ENCODE results near the gene LCN6. TPM values are rescaled to one million over a fixed set of nuclear protein-coding genes. Genes with fewer than 3 reads are reported as not detected.

LCN6 gene
- total and polyA plus RNA-seq, 9 of the 15 experiments (the other 6 are each of a cell fraction or from before 2014, with no cell fraction given): 0.10 to 0.45 (median 0.37) TPM; not detected in 5

DNA sequence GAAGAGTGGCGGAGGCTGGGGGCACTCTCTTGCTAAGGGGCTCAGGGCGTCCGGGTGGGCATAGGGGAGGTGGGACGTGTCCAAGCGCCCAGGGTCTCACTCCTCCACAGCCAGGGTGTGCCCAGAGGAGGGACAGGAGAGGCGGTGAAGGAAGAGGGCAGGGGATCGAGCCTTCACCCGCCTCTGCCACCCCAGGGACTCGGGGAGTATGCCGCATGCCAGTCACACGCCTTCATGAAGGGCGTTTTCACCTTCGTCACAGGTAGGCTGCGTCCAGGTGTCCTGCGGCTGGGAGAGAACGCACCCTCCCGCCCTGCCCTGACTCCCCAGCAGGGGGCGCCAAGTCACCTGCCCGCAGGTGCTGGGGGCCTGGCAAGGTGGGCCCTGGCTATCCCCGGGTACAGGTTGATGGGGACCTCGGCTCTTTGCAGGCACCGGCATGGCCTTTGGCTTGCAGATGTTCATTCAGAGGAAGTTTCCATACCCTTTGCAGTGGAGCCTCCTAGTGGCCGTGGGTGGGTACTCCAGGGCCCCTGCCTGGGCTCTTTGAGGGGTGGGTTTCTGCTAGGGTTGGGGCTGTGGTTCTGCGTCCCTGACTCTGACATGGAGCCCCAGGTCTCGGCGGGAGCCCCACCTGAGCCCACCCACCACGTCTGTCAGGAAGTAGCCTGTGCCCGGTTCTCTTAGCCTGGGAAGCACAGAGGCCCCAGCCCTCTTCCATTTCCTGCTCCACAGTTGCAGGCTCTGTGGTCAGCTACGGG, 43.4 kb upstream of the LCN6 start (continued):
- TF ChIP-seq, protein P1, sequence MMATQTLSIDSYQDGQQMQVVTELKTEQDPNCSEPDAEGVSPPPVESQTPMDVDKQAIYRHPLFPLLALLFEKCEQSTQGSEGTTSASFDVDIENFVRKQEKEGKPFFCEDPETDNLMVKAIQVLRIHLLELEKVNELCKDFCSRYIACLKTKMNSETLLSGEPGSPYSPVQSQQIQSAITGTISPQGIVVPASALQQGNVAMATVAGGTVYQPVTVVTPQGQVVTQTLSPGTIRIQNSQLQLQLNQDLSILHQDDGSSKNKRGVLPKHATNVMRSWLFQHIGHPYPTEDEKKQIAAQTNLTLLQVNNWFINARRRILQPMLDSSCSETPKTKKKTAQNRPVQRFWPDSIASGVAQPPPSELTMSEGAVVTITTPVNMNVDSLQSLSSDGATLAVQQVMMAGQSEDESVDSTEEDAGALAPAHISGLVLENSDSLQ (IDR thresholded peaks at IDR 0.05): no peak; the same call in 1 of the 2 replicates
- TF ChIP-seq BCL6 (CRISPR knock-in tag; IDR thresholded peaks at IDR 0.05): no peak
- TF ChIP-seq ZNF12 (CRISPR knock-in tag; IDR thresholded peaks at IDR 0.05): no peak
- TF ChIP-seq MEF2D (tag; conservative IDR thresholded peaks at IDR 0.05; ENCODE audit: low read depth): no peak
- no peak for TF ChIP-seq ZNF146 (CRISPR knock-in tag; IDR thresholded peaks at IDR 0.05; ENCODE audit: unreplicated experiment)
- no peak for TF ChIP-seq ZNF311 (CRISPR knock-in tag; IDR thresholded peaks at IDR 0.05)
- TF ChIP-seq, protein P2, sequence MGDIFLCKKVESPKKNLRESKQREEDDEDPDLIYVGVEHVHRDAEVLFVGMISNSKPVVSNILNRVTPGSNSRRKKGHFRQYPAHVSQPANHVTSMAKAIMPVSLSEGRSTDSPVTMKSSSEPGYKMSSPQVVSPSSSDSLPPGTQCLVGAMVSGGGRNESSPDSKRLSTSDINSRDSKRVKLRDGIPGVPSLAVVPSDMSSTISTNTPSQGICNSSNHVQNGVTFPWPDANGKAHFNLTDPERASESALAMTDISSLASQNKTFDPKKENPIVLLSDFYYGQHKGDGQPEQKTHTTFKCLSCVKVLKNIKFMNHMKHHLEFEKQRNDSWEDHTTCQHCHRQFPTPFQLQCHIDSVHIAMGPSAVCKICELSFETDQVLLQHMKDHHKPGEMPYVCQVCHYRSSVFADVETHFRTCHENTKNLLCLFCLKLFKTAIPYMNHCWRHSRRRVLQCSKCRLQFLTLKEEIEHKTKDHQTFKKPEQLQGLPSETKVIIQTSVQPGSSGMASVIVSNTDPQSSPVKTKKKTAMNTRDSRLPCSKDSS (IDR thresholded peaks at IDR 0.05; ENCODE audit: low read depth, partially characterized antibody): no peak
- TF ChIP-seq HNRNPL (IDR thresholded peaks at IDR 0.05; ENCODE audit: low read depth, low read length): no peak; the same call in 1 of the 2 replicates
- no peak for TF ChIP-seq RUNX1 (IDR thresholded peaks at IDR 0.05; ENCODE audit: low read depth)
- TF ChIP-seq, protein P3, sequence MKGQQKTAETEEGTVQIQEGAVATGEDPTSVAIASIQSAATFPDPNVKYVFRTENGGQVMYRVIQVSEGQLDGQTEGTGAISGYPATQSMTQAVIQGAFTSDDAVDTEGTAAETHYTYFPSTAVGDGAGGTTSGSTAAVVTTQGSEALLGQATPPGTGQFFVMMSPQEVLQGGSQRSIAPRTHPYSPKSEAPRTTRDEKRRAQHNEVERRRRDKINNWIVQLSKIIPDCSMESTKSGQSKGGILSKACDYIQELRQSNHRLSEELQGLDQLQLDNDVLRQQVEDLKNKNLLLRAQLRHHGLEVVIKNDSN (CRISPR knock-in tag; IDR thresholded peaks at IDR 0.05): peak; percentile 40; the same call in 1 of the 2 replicates
- no peak for TF ChIP-seq ETV6 (IDR thresholded peaks at IDR 0.05; ENCODE audit: borderline replicate concordance in 1 of 2, low read depth in 2 of 2, low read length in 1 of 2)
- TF ChIP-seq ETV6 (CRISPR knock-in tag; IDR thresholded peaks at IDR 0.05; ENCODE audit: borderline replicate concordance): no peak
- no peak for TF ChIP-seq MBD2 (IDR thresholded peaks at IDR 0.05; ENCODE audit: borderline replicate concordance, low read depth)
- no peak for TF ChIP-seq GTF2A2 (tag; IDR thresholded peaks at IDR 0.05)
- TF ChIP-seq POLR2H (tag; IDR thresholded peaks at IDR 0.05; ENCODE audit: low read depth): no peak
- TF ChIP-seq CBFB (CRISPR knock-in tag; IDR thresholded peaks at IDR 0.05): no peak
- TF ChIP-seq, protein P4, sequence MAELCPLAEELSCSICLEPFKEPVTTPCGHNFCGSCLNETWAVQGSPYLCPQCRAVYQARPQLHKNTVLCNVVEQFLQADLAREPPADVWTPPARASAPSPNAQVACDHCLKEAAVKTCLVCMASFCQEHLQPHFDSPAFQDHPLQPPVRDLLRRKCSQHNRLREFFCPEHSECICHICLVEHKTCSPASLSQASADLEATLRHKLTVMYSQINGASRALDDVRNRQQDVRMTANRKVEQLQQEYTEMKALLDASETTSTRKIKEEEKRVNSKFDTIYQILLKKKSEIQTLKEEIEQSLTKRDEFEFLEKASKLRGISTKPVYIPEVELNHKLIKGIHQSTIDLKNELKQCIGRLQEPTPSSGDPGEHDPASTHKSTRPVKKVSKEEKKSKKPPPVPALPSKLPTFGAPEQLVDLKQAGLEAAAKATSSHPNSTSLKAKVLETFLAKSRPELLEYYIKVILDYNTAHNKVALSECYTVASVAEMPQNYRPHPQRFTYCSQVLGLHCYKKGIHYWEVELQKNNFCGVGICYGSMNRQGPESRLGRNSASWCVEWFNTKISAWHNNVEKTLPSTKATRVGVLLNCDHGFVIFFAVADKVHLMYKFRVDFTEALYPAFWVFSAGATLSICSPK (IDR thresholded peaks at IDR 0.05; ENCODE audit: borderline replicate concordance): no peak
- TF ChIP-seq C11orf30 (IDR thresholded peaks at IDR 0.05; ENCODE audit: low read depth): no peak
- TF ChIP-seq, protein P5, sequence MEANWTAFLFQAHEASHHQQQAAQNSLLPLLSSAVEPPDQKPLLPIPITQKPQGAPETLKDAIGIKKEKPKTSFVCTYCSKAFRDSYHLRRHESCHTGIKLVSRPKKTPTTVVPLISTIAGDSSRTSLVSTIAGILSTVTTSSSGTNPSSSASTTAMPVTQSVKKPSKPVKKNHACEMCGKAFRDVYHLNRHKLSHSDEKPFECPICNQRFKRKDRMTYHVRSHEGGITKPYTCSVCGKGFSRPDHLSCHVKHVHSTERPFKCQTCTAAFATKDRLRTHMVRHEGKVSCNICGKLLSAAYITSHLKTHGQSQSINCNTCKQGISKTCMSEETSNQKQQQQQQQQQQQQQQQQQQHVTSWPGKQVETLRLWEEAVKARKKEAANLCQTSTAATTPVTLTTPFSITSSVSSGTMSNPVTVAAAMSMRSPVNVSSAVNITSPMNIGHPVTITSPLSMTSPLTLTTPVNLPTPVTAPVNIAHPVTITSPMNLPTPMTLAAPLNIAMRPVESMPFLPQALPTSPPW (CRISPR knock-in tag; IDR thresholded peaks at IDR 0.05): no peak
- no peak for TF ChIP-seq YBX1 (IDR thresholded peaks at IDR 0.05)
- TF ChIP-seq HDAC1 (IDR thresholded peaks at IDR 0.05): 0 out of 4 replicates have a peak, but pooled peaks of 1 of the 2 experiments have one; percentile 56
- TF ChIP-seq FOXJ2 (tag; IDR thresholded peaks at IDR 0.05): no peak

All from K562 (cell line).